ENCODE measurements around the gene AGPAT4. TPM values are rescaled to one million over a fixed set of nuclear protein-coding genes. Genes with fewer than 3 reads are reported as not detected.

The AGPAT4 gene
- total RNA-seq, 1 experiment from 2014 or later = 9.2 TPM

DNA sequence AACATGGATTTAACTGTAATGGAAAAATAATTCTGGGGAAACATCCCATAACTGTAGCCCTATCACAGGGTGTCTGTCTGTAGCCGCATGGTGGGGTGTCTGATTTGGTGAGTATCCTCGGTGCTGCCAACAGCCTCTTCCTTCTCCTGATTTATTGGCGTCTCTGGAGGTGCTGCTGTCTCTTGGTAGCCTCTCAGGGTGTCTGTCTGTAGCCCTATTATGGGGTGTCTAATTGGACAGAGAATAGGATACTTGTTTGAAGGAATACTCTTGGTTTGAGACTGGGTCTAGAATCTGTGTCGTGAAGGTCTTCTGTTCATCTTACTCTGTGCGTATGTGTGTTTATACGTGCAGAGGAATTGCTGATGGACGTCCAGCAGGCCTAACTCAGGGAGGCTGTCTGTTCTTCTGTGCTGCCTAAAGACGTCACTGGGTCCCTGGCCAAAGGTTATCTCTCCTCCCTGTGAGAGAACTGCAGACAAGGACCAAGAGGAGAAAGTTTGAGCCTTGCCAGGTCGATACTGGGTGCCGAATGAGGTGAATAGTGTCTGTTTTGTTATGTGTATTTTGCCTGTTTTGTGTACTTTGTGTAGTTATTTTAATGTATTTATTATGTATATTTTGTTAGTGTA is 18.9 kb upstream of the AGPAT4 start:
- no TSS peak for BruUV-seq (replicated peaks)
- DNase-seq = no peak
- no peaks in the 10 kb centered on the region for H3K4me1 ChIP-seq

DNA sequence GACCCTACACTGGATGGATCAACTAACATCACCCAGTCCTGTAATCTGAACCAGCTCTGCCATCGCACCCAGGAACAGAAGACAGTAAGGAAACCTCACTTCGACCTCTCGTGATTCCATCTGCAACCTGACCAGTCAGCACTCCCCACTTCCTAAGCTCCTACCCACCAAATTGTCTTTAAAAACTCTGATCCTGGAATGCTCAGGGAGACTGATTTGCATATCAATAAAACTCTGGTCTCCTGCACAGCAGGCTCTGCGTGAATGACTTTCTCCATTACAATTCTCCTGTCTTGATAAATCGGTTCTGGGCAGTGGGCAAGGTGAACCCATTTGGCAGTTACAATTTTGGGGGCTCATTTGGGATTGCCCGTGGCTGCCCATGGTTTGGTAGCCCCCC is 18.3 kb upstream of the AGPAT4 start:
- H3K27me3 Mint-ChIP-seq (ENCODE audit: insufficient read depth, unreplicated experiment) = no peaks in the 10 kb centered on the region
- peaks cover 8% of the 10 kb centered on the region for H3K4me1 Mint-ChIP-seq (ENCODE audit: low read depth, unreplicated experiment)
- POLR2A ChIA-PET = no interaction called here
- no peaks in the 10 kb centered on the region for H3K36me3 Mint-ChIP-seq (ENCODE audit: insufficient read depth, unreplicated experiment)
- no peak overlapping the region for H3K4me3 ChIP-seq (ENCODE audit: low read depth, low read length)
- no TSS peak for BruUV-seq (replicated peaks)
- TF ChIP-seq, protein P1, sequence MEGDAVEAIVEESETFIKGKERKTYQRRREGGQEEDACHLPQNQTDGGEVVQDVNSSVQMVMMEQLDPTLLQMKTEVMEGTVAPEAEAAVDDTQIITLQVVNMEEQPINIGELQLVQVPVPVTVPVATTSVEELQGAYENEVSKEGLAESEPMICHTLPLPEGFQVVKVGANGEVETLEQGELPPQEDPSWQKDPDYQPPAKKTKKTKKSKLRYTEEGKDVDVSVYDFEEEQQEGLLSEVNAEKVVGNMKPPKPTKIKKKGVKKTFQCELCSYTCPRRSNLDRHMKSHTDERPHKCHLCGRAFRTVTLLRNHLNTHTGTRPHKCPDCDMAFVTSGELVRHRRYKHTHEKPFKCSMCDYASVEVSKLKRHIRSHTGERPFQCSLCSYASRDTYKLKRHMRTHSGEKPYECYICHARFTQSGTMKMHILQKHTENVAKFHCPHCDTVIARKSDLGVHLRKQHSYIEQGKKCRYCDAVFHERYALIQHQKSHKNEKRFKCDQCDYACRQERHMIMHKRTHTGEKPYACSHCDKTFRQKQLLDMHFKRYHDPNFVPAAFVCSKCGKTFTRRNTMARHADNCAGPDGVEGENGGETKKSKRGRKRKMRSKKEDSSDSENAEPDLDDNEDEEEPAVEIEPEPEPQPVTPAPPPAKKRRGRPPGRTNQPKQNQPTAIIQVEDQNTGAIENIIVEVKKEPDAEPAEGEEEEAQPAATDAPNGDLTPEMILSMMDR (IDR thresholded peaks at IDR 0.05; ENCODE audit: insufficient read depth in 1 of 2, low read depth in 1 of 2, low read length in 1 of 2, severe bottlenecking in 1 of 2, unreplicated experiment in 1 of 2) = no peak
- H3K4me3 Mint-ChIP-seq (ENCODE audit: unreplicated experiment) = no peak overlapping the region
- DNase-seq = no peak
- H3K9me3 ChIP-seq = no peaks in the 10 kb centered on the region
- H3K4me1 ChIP-seq = no peaks in the 10 kb centered on the region
- no peak overlapping the region for H3K27ac Mint-ChIP-seq (ENCODE audit: unreplicated experiment)
- CTCF ChIA-PET = no interaction called here
- peaks cover 6% of the 10 kb centered on the region for H3K9me3 Mint-ChIP-seq (ENCODE audit: unreplicated experiment)
- intact Hi-C loops (cut with micrococcal nuclease; ENCODE audit: unreplicated experiment) = no loop called here
- H3K27me3 ChIP-seq (replicated peaks; ENCODE audit: control insufficient read depth, insufficient read depth, low read length) = no peaks in the 10 kb centered on the region
- no peaks in the 10 kb centered on the region for H3K36me3 ChIP-seq (ENCODE audit: control insufficient read depth, insufficient read depth, low read length)

More for the DNA sequence above, 18.9 kb upstream of the AGPAT4 start:
- no peak overlapping the region for H3K4me3 ChIP-seq (ENCODE audit: low read depth, low read length)
- ChIA-PET POLR2A (no interaction called here), CTCF (no interaction called here)
- no peaks in the 10 kb centered on the region for H3K27me3 Mint-ChIP-seq (ENCODE audit: insufficient read depth, unreplicated experiment)
- no peaks in the 10 kb centered on the region for H3K36me3 Mint-ChIP-seq (ENCODE audit: insufficient read depth, unreplicated experiment)
- no peaks in the 10 kb centered on the region for H3K9me3 ChIP-seq
- TF ChIP-seq, protein P1 (IDR thresholded peaks at IDR 0.05; ENCODE audit: insufficient read depth in 1 of 2, low read depth in 1 of 2, low read length in 1 of 2, severe bottlenecking in 1 of 2, unreplicated experiment in 1 of 2) = no peak
- H3K27me3 ChIP-seq (replicated peaks; ENCODE audit: control insufficient read depth, insufficient read depth, low read length) = no peaks in the 10 kb centered on the region
- H3K4me1 Mint-ChIP-seq (ENCODE audit: low read depth, unreplicated experiment) = peaks cover 1% of the 10 kb centered on the region
- peaks cover 6% of the 10 kb centered on the region for H3K9me3 Mint-ChIP-seq (ENCODE audit: unreplicated experiment)
- H3K27ac Mint-ChIP-seq (ENCODE audit: unreplicated experiment) = no peak overlapping the region
- H3K4me3 Mint-ChIP-seq (ENCODE audit: unreplicated experiment) = no peak overlapping the region
- no peaks in the 10 kb centered on the region for H3K36me3 ChIP-seq (ENCODE audit: control insufficient read depth, insufficient read depth, low read length)
- intact Hi-C loops (cut with micrococcal nuclease; ENCODE audit: unreplicated experiment) = no loop called here

DNA sequence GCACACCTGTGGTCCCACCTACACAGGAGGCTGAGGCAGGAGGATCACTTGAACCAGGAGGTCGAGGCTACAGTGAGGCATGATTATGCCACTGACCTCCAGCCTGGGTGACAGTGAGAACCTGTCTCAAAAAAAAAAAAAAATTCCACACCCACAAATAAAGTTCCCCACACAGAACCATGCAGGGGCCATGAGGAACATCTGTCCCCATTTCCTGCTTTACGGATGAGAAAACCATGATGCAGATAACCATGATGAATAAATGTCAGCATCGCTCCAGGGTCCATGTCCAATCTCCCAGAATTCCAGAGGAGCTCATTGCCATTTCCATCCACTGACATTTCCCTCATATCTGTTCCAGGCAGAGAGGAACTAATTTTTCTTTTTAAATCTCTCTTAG is 16.9 kb upstream of the AGPAT4 start:
- H3K4me1 Mint-ChIP-seq (ENCODE audit: low read depth, unreplicated experiment) = peaks cover 17% of the 10 kb centered on the region
- no peaks in the 10 kb centered on the region for H3K27me3 Mint-ChIP-seq (ENCODE audit: insufficient read depth, unreplicated experiment)
- TF ChIP-seq, protein P1 (IDR thresholded peaks at IDR 0.05; ENCODE audit: insufficient read depth in 1 of 2, low read depth in 1 of 2, low read length in 1 of 2, severe bottlenecking in 1 of 2, unreplicated experiment in 1 of 2) = no peak
- Histone ChIP-seq H3K4me1 (no peaks in the 10 kb centered on the region), H3K36me3 (ENCODE audit: control insufficient read depth, insufficient read depth, low read length) (no peaks in the 10 kb centered on the region), H3K27me3 (replicated peaks; ENCODE audit: control insufficient read depth, insufficient read depth, low read length) (no peaks in the 10 kb centered on the region), H3K9me3 (no peaks in the 10 kb centered on the region), H3K4me3 (ENCODE audit: low read depth, low read length) (no peak overlapping the region)
- ChIA-PET POLR2A (no interaction called here), CTCF (no interaction called here)
- no peak overlapping the region for H3K4me3 Mint-ChIP-seq (ENCODE audit: unreplicated experiment)
- H3K9me3 Mint-ChIP-seq (ENCODE audit: unreplicated experiment) = no peaks in the 10 kb centered on the region
- intact Hi-C loops (cut with micrococcal nuclease; ENCODE audit: unreplicated experiment) = no loop called here
- no peak for DNase-seq
- H3K27ac Mint-ChIP-seq (ENCODE audit: unreplicated experiment) = no peak overlapping the region
- no peaks in the 10 kb centered on the region for H3K36me3 Mint-ChIP-seq (ENCODE audit: insufficient read depth, unreplicated experiment)
- no TSS peak for BruUV-seq (replicated peaks)
